ENCODE measurements around the gene TMPRSS12. TPM values are rescaled to one million over a fixed set of nuclear protein-coding genes. Genes with fewer than 3 reads are reported as not detected.
A peak's percentile ranks its signal among the peaks of the same experiment; 100 is the strongest.

Gene TMPRSS12
- total and polyA plus RNA-seq, 2 of the 13 experiments (the other 11 are each of a cell fraction or from before 2014, with no cell fraction given) = not detected

GRCh38 chr12:50932787-50933280 lies 90.1 kb downstream of the TMPRSS12 start (continued):
- TF ChIP-seq NR2C2 (CRISPR knock-in tag; IDR thresholded peaks at IDR 0.05; ENCODE audit: borderline replicate concordance) (peak; percentile 42; the same call in 1 of the 2 replicates), ZNF770 (CRISPR knock-in tag; IDR thresholded peaks at IDR 0.05) (no peak)

- H4K20me1 ChIP-seq (ENCODE audit: insufficient read depth, low read length) = no peaks in the 10 kb centered on the region
- FAIRE-seq (peak; percentile 82), ATAC-seq (peak; percentile 81), DNase-seq (ENCODE audit: low spot score) (peak; percentile 70)
- no peaks in the 10 kb centered on the region for H3K9me3 ChIP-seq (ENCODE audit: low read length)
- H3K9ac ChIP-seq (ENCODE audit: insufficient read depth, low read depth, low read length) = peak overlapping the region; percentile 68
- POLR2A ChIA-PET = interaction anchor here (0.6 to 3.4 kb wide), 10 partner anchors 10 to 169 kb away, joined by 3 to 46 read pairs (median 6); partner anchors contain the start of gene SLC11A2
- CTCF ChIA-PET (ENCODE audit: low intra/inter-chr PET ratio, low total read pairs) = no interaction called here
- 100% methylated on average over 2 of the region's 2 CpGs for WGBS (ENCODE audit: low lambda C conversion rate)
- peaks cover 82% of the 10 kb centered on the region for H3K4me1 ChIP-seq (ENCODE audit: insufficient read depth, low read length)
- in situ Hi-C loops (cut with HindIII; ENCODE audit: extremely low pct_ligation_motif_present, low pct_unique_long_range_greater_than_20kb) (no loop called here), intact Hi-C loops (cut with micrococcal nuclease; ENCODE audit: unreplicated experiment) (loop anchor here (5.0 kb wide), 1 partner anchor 1976 kb away; the partner anchor contains the start of gene ARF3)
- no peaks in the 10 kb centered on the region for H3K27me3 ChIP-seq (ENCODE audit: control insufficient read depth in 1 of 2, insufficient read depth in 2 of 2, low read length in 2 of 2)
- H3K4me3 ChIP-seq (replicated peaks in 1 of 3; ENCODE audit: insufficient read depth in 1 of 3, low read depth in 2 of 3, low read length in 3 of 3) = no peak overlapping the region; a peak in 1 of 6 replicates
- H2AFZ ChIP-seq (ENCODE audit: low read length) = no peak overlapping the region
- peaks cover 1 to 4% of the 10 kb centered on the region in 2 experiments; a peak in 4 of 5 replicates for H3K36me3 ChIP-seq (replicated peaks in 1 of 2; ENCODE audit: control insufficient read depth in 1 of 2, insufficient read depth in 2 of 2, low read length in 2 of 2)
- peak overlapping the region; percentile 93 for H3K27ac ChIP-seq (ENCODE audit: extremely low read length, insufficient read depth, low read length)
- peaks cover 22% of the 10 kb centered on the region for H3K79me2 ChIP-seq (ENCODE audit: insufficient read depth, low read length)
- BruUV-seq (replicated peaks) = no TSS peak
- H3K4me2 ChIP-seq (ENCODE audit: low read depth, low read length) = peak overlapping the region; percentile 60
- TF ChIP-seq FOXA1 (IDR thresholded peaks at IDR 0.05) (no peak), FOXA1 (CRISPR knock-in tag; IDR thresholded peaks at IDR 0.05) (no peak), HDAC6 (IDR thresholded peaks at IDR 0.05; ENCODE audit: low read depth, low read length) (no peak), EP300 (IDR thresholded peaks at IDR 0.05; ENCODE audit: low read depth in 2 of 2, low read length in 2 of 2) (0 out of 4 replicates have a peak, but pooled peaks have one; percentile 14), EP300 (CRISPR knock-in tag; IDR thresholded peaks at IDR 0.05; ENCODE audit: borderline replicate concordance) (peak; percentile 61; the same call in 1 of the 2 replicates), ZNF788 (CRISPR knock-in tag; IDR thresholded peaks at IDR 0.05; ENCODE audit: borderline replicate concordance) (no peak), TFE3 (CRISPR knock-in tag; IDR thresholded peaks at IDR 0.05) (peak; percentile 59), SPEN (CRISPR knock-in tag; IDR thresholded peaks at IDR 0.05; ENCODE audit: low read depth) (no peak), MXI1 (IDR thresholded peaks at IDR 0.05; ENCODE audit: borderline replicate concordance, low read depth, low read length) (no peak), HIVEP1 (CRISPR knock-in tag; IDR thresholded peaks at IDR 0.05) (no peak), POLR2AphosphoS5 (IDR thresholded peaks at IDR 0.05; ENCODE audit: low read depth, low read length) (peak; percentile 46; the same call in 1 of the 2 replicates), SUZ12 (IDR thresholded peaks at IDR 0.05; ENCODE audit: low read depth, low read length) (no peak), MED1 (CRISPR knock-in tag; IDR thresholded peaks at IDR 0.05) (peak; percentile 61), MZF1 (CRISPR knock-in tag; IDR thresholded peaks at IDR 0.05; ENCODE audit: borderline replicate concordance) (no peak), ZNF430 (CRISPR knock-in tag; IDR thresholded peaks at IDR 0.05) (0 out of 2 replicates have a peak, but pooled peaks have one; percentile 35), ATAD3A (CRISPR knock-in tag; IDR thresholded peaks at IDR 0.05) (no peak), ASH2L (IDR thresholded peaks at IDR 0.05; ENCODE audit: insufficient read length, low read depth, low read length) (peak; percentile 1), GABPB1 (CRISPR knock-in tag; IDR thresholded peaks at IDR 0.05) (peak; percentile 11; the same call in 1 of the 2 replicates), ZNF331 (CRISPR knock-in tag; IDR thresholded peaks at IDR 0.05) (0 out of 2 replicates have a peak, but pooled peaks have one; percentile 28)
These were observed 90.9 kb downstream of the TMPRSS12 start for GRCh38 chr12:50933459-50934124.
